Stimulated activated CD4-positive, alpha-beta T cell treated with anti-CD3 and anti-CD28 coated beads, Interleukin-1b, Interleukin-23, amount 100 ng/mL, for 48 hours (primary cell): ENCODE measurements around the gene TRAF7.
"Not testable (repeated sequence)": the region's sequence is repeated elsewhere in the genome, so short reads cannot be mapped to it uniquely, and the experiment has no call there.

Experiments used
- DNase-seq: peaks from one replicate; pipeline ENCODE4 v3.0.0-alpha.2; 2020

The TRAF7 gene

DNA sequence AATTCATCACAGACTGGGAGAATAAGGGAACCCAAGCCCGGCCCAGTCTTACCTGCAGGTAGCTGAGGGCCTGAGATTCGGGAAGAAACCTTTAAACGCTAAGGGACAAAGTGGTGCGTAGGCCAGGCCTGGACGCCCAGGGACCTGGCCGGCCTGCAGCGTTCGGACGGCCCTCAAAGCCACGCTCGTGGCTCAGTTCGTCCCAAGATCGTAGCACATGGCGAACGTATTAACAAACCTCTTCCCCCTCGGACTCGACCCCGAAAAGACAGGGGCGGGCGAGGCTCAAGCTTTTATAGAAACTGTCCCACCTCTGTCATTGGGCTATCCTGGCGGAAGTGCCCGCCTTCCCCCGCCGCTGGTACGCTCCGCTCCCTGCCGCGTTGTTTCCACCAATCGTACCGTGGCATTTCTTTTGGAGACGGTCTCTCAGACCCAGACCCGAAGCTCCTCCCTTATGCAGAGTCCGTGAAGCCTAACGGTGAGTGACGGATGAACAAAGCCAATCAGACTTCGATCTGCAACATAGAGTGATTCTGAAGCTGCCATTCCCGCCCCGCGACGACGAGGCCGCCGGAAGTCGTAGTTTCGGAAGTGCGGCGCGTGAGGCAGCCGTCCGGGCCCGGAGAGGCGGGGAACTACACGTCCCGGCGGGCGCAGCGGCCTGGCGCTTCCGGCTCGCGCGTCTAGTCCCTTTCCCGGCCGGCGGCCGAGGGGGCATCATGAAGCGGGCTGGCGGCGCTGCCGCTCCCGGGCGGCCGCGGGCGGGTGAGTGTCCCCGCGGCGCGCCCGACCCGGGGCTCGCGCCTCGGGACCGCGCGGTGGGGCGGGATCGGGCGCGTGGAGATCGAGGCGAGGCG is at the start of gene TRAF7:
Gene TRAF7, plus strand, starts transcription at position 692 of the 860 bp plus-strand sequence. CDS start 8,139 bp downstream, outside the sequence.
- peak; percentile 99 for DNase-seq

DNA sequence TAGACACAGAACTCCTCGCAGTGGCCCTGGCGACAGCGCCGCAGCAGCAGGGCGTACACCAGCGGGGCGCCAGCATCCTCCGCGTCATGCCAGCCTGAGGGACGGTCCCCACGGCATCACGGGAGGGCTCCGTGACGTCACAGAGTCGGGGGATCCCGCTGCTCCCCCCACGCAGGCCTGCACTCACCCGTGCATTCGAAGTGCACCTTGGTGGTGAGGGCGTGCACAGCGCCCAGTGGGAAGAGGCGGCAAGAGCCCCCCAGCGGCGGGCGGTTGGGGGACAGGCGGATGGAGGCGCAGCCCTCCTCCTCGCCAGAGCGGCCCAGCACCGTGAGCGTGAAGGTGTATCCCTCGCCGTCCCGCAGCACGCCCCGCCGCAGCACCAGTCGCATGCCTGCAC is 49.4 kb upstream of the TRAF7 start:
- not testable (repeated sequence) for DNase-seq

DNA sequence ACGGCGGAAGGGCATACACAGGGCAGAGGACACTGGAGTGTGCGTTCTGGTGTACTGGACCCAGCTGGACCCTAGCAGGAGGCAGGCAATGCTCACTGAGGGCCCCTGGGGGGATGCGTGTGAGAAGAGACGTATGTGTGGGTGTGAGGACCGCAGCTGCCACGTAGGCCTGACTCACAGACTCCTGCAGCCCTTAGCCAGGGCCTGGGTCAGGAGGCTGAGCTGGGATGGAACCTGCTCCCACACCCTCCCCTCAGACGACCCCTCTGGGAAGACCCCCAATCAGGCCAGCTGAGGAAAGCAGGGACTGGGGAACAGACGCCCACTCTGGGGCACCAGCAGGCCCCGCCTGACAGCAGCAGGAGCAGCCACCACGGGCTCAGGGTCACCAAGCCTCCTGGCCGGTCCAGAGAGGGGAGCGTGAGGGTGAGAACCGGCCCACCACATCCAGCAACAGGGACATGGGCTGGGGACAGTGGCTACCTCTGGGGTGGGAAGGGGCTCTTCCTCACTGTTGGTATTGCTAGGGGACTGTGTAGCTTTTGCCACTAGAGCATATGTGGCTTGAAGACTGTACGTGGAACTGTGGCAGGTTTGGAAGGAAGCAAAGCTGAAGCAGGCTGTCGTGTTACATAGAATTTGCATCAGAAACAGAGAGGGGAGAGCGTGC is 48.3 kb upstream of the TRAF7 start:
- DNase-seq = not testable (repeated sequence)

DNA sequence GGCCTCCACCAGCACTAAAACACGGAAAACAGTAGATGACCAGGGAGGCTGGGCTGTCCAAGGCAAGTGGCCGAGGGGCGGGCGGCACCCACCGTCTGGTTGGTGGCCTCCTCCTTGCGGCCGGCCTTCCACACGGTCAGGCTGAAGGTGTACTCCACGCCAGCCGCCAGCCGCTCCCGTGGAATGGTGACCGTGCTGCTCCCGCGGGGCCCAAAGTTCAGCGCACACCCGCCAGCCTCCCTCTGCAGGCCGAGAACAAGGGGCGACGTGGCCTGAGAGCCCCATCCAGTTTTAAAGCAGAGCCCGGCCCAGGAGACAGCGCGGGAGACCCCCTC is 47.8 kb upstream of the TRAF7 start:
- not testable (repeated sequence) for DNase-seq

DNA sequence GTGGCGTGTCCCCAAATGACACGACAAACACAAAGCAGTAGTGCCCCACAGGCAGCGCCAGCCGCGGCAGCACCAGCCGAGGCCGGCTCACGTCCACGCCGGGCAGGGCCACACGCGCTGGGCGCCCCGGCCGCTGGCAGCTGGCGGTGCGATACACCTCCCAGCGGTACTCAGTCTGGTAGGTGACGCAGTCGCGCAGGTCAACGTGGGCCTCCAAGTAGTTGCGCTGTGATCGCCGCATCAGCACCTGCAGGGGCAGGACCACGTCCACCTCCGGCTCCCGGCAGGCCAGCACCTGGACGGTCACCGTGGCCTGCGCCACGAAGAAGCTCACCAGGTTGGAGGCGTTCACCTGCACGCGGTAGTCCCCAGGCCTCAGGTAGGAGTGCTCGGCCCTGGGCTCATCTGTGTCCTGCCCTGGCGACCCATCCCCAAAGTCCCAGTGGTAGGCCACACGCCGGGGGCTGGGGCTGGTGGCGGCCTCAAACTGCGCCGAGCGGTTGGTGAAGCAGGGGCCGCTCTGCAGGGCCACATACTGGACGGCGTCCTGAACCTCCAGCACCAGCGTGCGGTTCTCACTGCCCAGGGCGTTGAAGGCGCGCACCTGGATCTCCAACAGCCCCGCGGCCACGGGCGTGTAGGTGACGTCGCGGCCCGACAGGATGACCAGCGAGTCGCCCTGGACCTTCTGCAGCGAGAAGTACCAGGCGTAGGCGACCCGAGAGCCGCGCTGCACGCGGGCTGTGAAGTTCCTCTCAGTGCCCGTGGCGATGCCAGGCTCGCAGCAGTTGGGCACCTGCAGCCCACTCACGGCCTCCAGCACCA is 46.9 kb upstream of the TRAF7 start:
- DNase-seq = not testable (repeated sequence)

DNA sequence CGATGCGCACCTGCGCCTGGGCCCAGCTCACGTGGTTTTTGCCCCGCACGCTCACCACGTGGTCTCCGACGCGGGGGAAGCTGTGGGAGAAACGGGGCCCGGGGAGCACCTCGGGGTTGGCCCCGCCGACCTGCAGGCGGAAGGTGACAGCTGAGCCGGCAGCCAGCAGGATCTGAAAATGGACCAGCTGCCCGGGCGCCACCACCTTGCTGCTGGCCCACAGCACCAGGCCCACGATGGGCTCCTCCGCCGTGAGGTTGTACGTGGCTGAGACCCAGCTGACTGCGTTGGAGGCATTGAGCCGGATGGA is 46.4 kb upstream of the TRAF7 start:
- DNase-seq = not testable (repeated sequence)

DNA sequence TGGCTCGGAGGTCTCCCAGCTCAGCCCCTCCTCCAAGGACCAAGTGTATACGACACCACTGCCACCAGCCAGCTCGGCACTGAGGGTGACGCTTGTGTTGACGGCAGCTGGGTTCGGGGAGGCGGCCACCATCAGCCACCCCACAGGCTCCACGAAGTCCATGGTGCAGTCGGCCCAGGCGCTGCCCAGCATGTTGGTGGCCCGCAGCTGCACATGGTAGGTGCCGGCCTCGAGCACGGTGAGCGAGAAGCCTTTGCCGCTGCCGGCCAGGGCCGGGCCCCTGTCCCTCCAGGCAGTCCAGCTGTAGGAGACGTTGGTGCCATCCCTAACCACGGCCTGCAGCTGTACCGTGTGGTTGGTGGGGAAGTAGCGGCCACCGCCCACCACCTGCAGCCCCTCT is 45.7 kb upstream of the TRAF7 start:
- DNase-seq = not testable (repeated sequence)

DNA sequence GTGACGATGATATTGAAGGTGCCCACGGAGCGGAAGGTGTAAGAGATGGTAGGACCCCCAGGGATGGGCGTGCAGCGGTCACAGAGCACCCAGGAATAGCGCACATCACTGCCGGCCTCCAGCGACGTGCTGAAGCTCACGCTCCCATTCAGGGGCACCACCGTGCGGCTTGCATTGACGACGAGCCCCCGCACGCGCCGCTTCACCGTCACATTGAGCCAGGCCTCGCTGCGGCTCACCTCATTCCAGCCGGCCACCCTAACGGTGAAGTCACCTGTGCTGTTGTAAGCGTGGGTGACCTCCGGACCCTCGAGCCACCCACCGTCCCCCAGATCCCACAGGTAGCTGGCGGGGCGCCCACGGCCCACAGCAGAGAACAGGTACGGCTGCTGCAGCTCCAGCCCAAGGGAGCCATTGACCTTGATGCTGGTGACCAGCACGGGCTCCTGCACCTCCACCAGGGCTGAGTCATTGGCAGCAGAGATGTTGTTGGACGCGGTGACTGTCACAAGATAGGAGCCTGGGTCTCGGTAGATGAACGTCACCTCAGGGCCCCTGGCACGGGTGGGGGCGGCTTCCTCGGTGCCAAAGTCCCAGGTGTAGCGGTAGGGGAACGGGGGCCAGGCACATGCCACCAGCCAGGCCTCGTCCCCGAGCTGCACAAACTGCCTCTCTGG is 45.1 kb upstream of the TRAF7 start:
- not testable (repeated sequence) for DNase-seq

DNA sequence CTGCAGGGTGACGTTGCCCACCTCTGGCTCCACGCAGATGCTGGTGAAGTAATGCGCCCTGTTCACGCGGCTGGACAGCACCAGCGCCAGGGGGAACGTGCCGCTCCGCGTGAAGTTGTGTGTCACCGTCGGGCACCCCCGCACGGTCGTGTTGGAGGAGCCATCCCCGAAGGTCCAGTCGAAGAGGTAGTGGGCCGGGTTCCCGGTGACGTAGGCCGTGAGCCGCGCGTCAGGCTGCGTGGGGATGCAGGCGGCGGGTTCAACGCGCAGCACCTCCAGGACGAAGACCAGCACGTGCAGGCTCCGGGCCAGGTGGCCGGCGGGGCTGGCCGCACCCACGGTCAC is 44.6 kb upstream of the TRAF7 start:
- not testable (repeated sequence) for DNase-seq

DNA sequence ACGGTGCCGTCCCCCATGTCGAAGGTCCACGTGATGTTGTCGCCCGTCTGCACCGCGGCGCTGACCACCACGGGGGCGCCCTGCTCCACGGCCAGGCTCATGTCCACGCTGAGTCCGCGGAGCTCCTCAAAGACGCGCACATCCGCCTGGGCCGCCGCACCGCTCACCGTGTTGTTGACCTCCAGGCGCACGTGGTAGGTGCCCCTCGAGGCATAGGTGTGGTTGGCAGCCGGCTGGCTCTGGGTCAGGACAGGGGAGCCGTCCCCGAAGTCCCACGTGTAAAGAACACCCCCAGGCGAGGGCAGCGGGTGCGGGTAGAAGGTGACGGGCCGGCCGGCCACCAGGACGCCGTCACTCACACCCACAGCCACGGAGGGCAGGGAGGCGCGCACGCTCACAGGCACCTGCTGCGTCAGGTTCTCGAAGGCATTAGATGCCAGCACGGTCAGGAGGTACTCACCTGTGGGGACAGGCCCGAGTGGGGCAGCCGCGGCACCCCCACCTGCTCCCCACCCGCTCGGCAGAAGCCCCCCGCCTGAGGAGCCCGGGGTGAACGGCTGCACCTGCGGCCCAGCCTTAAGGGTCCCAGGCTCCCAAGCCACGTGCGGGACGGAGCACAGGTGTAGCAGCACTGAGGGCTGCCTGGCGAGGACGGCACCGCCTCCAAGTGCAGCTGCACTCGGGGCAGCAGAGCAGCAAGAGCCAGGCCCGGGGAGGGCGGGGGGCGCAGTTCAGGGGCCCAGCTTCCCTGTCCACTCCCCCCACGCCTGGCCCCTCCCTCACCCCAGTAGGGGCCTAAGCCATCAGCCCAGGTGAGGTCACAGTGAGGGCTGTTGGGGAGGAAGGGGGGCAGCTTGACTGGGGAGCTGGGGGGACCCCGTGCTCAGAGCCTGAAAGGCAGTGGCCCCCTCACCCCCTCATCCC is 43.9 kb upstream of the TRAF7 start:
- DNase-seq = not testable (repeated sequence)

DNA sequence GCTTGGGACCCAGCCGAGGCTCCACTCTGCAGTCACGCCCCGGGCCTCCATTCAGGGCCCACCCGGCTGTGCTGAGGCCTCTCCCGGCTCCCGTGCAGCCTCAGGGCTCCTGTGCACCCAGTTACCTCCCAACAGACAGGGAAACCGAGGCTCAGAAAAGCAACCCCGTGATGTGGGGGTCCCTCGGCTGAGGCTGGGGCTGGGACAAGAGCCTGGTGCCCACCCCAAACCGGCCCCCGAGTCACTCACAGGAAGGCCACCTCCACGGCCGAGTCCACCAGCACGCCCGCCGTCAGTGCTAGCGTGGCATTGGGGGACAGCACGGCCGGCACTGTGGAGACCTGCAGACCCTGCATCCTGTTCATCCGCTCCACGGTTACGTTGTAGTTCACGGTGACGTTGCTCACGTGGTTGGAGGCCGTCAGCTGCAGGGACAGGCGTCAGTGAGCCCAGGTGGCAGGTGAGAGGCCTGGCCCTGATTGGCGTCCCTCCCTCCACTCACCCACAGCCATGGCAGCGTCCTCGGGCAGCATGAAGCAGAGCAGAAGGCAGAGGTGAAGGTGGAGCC is 43.0 kb upstream of the TRAF7 start:
- DNase-seq = not testable (repeated sequence)

DNA sequence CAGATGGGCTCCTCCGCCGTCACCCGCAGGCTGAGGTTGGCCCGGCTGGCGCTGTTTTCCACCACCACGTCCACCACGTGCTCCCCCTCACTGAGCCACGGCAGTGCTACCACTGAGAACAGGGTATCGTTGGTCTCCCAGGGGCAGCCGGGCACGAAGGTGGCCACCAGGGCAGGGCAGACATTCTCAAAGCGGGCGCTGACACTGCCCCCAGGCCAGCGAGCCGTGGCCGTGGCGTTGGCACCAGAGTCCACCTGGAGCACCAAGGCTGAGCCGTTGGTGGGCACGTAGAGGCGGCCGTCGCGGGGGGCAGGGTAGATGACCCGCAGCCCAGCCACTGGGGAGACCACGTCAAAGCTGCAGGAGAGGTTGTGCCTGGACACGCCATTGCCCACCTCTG is 41.4 kb upstream of the TRAF7 start:
- DNase-seq = not testable (repeated sequence)

DNA sequence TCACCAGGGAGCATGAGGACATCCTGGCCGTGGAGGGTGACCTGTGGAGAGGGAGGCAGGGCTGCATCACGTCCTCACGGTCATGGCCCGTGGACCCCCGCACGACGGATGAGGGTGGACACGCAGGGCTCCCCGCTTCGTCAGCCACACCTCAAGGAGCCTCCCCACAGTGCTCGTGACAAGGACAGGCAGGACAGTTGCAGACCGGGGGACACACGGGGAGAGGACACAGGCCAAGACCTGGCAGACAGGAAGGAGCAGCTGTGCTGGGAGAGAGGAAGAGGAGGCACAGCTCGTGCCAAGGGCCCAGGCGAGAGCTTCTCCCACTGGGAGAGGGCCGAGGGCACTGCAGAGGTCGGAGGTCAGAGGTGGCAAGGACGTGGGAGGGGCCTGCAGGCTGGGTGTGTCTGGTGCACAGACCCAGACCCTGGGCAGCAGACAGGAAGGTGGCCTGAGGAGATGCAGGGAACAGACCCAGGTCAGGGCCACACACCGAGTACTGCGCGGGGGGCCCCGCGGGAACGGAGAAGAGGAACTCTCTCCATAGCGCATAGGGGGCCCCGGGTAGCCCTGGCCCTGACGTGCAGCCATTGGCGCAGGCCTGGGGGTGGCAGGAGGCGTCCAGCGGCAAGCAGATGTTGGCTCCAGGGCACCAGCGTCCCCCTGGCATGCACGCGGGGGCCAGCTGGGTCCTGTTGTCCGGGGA is 40.5 kb upstream of the TRAF7 start:
- not testable (repeated sequence) for DNase-seq

DNA sequence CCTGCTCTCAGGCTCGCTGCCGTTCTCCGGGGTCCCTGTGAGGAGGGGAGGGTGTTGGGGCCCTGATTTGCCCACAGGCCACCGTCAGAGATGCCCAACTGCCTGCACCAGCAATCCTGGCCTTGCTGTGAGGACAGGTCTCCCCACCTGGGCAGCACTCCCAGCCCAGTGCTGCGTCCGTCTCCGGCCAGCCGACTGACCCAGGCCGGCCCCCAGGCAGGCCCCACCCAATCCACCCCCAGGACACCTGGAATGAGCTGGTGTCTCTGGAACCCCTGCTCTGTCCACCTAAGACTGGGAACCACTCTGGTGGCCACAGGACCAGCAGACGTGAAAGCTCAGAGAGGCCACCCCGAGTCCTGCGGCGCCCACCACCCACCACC is 40.0 kb upstream of the TRAF7 start:
- no peak for DNase-seq

DNA sequence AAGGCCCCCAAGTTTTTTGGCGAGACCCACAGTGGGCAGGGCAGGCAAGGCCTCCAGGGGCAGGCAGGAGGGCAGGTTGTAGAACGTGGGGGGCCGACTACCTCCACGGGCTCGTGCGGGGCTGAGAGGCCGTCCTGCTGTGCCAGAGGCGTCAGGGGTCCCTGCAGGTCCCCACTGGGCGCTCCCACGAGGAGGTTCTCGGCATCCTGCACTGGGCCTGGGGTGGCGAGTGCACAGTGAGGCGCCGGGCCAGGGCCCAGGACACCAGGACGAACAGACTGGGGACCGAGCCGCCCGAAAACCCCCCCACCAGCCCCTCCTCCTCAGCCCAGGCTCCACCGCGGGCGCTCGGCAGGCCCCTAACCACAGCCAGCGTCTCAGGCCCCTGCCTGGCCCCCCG is 39.2 kb upstream of the TRAF7 start:
- not testable (repeated sequence) for DNase-seq

DNA sequence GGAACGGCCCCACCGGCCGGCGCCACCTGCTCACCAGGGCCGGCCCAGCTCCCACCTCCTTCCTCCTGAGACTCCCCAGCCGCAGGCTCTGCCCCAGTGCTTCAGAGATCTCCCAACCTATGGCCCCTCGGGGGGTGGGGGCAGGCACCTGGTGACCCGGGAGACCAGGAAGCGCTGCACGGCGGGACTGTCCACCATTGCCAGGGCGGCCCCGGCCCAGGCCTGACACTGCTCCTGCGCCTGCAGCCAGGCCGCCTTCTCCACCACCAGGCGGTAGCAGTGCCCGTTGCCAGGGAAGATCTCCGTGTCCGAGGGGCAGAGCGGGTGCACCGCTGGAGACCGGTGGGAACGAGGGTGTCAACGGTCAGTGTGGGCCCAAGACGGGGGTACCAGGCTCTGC is 38.2 kb upstream of the TRAF7 start:
- not testable (repeated sequence) for DNase-seq

DNA sequence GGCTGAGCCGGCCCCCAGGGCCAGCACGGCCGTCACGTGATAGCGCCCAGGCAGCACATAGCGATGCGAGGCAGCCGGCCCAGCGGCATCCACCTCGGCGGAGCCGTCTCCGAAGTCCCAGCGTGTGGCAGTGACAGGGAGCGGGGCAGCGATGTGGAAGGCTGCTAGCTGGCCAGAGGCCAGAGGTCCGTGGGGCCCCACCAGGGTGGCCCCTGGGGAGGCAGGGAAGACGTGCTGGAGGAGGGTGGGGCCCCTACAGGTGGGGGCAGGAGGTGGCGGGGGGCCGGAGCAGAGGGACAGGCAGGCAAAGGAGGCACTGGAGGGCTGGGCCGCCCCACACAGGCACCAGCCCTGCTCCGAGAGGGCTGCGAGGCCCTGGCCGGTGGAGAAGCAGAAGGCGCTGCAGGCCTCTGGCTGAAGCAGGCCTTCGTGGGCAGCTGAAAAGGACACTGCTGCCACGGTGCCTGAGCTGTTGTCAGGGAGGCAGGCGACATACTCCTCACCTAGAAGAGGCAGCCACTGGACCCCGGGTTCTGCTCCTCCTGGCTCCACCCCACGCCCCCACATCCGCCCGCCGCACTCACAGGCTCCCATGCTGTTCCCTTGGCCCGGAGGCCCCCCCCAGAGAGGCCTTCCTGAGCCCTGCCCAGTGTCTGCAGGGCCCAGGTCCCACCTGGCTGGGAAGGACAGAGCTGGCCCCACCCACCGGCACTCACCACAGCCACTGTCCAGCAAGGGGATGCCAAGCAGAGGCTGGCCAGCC is 37.4 kb upstream of the TRAF7 start:
- not testable (repeated sequence) for DNase-seq

DNA sequence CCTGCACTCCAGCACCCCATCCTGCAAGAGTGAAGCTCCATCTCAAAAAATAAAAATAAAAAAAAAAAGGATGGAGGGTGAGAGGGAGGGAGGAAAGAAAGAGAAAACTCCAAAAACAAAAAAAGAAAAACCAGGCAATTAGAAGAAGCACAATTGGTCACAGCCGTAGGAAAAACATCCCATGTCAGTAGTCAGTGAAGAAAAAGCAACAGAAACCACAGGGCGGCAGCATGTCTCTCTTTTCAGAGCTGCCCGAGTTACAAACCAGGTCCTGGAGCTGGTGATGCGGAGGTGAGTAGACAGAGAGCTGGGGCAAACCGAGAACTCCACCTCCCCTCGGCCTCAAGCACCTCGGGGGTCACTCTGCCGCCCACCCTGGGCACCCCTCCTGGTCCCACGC is 34.3 kb upstream of the TRAF7 start:
- DNase-seq = not testable (repeated sequence)

DNA sequence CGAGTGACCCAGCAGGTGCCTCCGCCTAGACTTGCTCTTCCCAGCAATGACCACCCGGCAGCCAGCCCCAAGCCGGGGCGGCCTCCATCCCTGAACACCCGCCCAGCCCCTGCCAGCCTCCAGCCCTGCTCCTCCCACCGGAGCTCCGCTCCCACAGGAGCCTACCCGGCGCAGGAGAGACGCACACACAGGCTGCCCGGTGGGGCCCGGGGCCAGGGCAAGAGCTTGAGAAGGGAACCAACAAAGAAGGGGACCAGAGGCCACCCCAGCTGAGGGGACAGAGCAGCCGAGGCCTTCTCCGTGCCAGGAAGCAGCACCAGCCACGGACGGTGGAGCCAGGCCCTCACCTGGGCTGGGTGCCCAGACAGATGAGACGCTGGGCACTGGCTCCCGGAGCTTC is 33.7 kb upstream of the TRAF7 start:
- DNase-seq = no peak

DNA sequence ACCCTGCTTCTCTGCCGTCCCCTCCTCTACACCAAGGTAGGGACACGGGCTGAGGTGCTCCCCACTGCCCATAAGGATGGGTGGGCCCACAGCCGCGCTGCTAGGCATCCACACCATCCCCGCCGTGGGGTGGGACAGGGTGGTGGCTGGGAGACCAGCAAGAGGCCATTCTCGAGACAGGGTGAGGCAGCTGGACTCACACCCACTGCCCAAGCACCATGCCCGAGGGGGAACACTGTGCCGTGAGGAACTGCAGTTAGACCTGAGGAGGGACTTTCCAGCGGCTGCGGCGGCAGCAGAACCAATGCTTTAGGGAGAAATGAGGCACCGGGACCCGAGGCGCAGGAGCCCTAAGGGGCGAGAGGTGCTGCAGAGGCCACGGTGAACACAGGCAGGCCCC is 33.2 kb upstream of the TRAF7 start:
- no peak for DNase-seq
